HPDE6-E6E7 (cell line): ENCODE measurements around the gene PTPRM.

Source experiments
- DNase-seq: peaks from one replicate; pipeline ENCODE4 v3.0.0; 2011; ENCODE audit warnings: missing footprints; ENCODE audit errors: extremely low spot score

PTPRM gene

GRCh38 chr18:7755753-7756475 lies 188.8 kb downstream of the PTPRM start:
- DNase-seq, result no peak

GRCh38 chr18:7757175-7757574 lies 190.1 kb downstream of the PTPRM start:
- no peak for DNase-seq

GRCh38 chr18:7758764-7759163 lies 191.6 kb downstream of the PTPRM start:
- DNase-seq, result no peak

- no peak for DNase-seq
These were observed 194.1 kb downstream of the PTPRM start for GRCh38 chr18:7760967-7761948.

GRCh38 chr18:7764405-7764804 lies 197.3 kb downstream of the PTPRM start:
- DNase-seq, result no peak

GRCh38 chr18:7766346-7766745 lies 199.2 kb downstream of the PTPRM start:
- DNase-seq, result no peak

GRCh38 chr18:7766817-7767216 lies 199.7 kb downstream of the PTPRM start:
- DNase-seq, result no peak

- DNase-seq, result no peak
These were observed 203.8 kb downstream of the PTPRM start for GRCh38 chr18:7770908-7771307.

GRCh38 chr18:7772510-7772888 lies 205.4 kb downstream of the PTPRM start:
- no peak for DNase-seq

- no peak for DNase-seq
These were observed 205.8 kb downstream of the PTPRM start for GRCh38 chr18:7772951-7773350.

GRCh38 chr18:7775128-7775527 lies 208.0 kb downstream of the PTPRM start:
- no peak for DNase-seq

- no peak for DNase-seq
These were observed 208.7 kb downstream of the PTPRM start for GRCh38 chr18:7775843-7776242.

GRCh38 chr18:7778181-7778580 lies 211.1 kb downstream of the PTPRM start:
- DNase-seq, result no peak

GRCh38 chr18:7779211-7779610 lies 212.1 kb downstream of the PTPRM start:
- DNase-seq, result no peak

- no peak for DNase-seq
These were observed 217.1 kb downstream of the PTPRM start for GRCh38 chr18:7784171-7784570.

GRCh38 chr18:7786569-7786968 lies 219.5 kb downstream of the PTPRM start:
- no peak for DNase-seq

GRCh38 chr18:7787339-7787738 lies 220.2 kb downstream of the PTPRM start:
- DNase-seq, result no peak

- peak; percentile 23 for DNase-seq
These were observed 222.9 kb downstream of the PTPRM start for GRCh38 chr18:7789856-7790552.

- no peak for DNase-seq
These were observed 226.0 kb downstream of the PTPRM start for GRCh38 chr18:7793100-7793499.

GRCh38 chr18:7803956-7804469 lies 236.9 kb downstream of the PTPRM start:
- DNase-seq, result no peak

GRCh38 chr18:7805096-7805495 lies 238.0 kb downstream of the PTPRM start:
- no peak for DNase-seq

GRCh38 chr18:7805880-7806279 lies 238.8 kb downstream of the PTPRM start:
- no peak for DNase-seq
